ENCODE results near the gene ADGRD1. TPM values are rescaled to one million over a fixed set of nuclear protein-coding genes. Genes with fewer than 3 reads are reported as not detected.
A peak's percentile ranks its signal among the peaks of the same experiment; 100 is the strongest.

Gene ADGRD1
- total and polyA plus RNA-seq, 7 donors = 0.46 to 22.5 (median 7.2) TPM

DNA sequence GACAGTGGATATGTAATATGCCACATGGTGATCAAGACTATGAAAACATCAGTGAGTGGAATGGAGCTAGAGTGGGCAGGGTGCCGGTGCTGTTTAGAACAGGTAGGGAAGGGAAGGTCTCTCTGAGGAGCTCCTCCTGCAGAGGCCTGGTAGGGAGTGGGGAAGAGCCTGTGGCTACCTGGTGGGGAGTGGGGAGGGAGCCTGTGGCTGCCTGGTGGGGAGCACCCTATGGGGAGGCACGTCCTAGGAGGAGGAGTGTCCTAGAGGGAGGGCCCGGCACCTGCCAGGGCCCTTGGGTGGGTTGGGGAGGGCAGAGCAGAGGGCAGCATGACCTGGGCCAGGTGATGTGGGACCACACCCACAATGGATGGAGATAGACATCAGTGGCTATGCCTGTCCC, 122.6 kb downstream of the ADGRD1 start:
- Histone ChIP-seq H3K27ac (no peak overlapping the region), H3K4me1 (no peaks in the 10 kb centered on the region), H3K27me3 (no peaks in the 10 kb centered on the region), H3K9me3 (no peaks in the 10 kb centered on the region), H3K4me3 (no peak overlapping the region), H3K36me3 (no peaks in the 10 kb centered on the region)
- no peak for DNase-seq
- TF ChIP-seq, protein P1, sequence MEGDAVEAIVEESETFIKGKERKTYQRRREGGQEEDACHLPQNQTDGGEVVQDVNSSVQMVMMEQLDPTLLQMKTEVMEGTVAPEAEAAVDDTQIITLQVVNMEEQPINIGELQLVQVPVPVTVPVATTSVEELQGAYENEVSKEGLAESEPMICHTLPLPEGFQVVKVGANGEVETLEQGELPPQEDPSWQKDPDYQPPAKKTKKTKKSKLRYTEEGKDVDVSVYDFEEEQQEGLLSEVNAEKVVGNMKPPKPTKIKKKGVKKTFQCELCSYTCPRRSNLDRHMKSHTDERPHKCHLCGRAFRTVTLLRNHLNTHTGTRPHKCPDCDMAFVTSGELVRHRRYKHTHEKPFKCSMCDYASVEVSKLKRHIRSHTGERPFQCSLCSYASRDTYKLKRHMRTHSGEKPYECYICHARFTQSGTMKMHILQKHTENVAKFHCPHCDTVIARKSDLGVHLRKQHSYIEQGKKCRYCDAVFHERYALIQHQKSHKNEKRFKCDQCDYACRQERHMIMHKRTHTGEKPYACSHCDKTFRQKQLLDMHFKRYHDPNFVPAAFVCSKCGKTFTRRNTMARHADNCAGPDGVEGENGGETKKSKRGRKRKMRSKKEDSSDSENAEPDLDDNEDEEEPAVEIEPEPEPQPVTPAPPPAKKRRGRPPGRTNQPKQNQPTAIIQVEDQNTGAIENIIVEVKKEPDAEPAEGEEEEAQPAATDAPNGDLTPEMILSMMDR (IDR thresholded peaks at IDR 0.05) = no peak
- TF ChIP-seq EP300 (IDR thresholded peaks at IDR 0.05) (no peak), POLR2AphosphoS5 (IDR thresholded peaks at IDR 0.05) (no peak), POLR2A (IDR thresholded peaks at IDR 0.05) (no peak)
- 62 to 86% methylated on average over 3 of the region's 3 CpGs for WGBS, 2 donors
- intact Hi-C loops (cut with DNase I) = no loop called here

DNA sequence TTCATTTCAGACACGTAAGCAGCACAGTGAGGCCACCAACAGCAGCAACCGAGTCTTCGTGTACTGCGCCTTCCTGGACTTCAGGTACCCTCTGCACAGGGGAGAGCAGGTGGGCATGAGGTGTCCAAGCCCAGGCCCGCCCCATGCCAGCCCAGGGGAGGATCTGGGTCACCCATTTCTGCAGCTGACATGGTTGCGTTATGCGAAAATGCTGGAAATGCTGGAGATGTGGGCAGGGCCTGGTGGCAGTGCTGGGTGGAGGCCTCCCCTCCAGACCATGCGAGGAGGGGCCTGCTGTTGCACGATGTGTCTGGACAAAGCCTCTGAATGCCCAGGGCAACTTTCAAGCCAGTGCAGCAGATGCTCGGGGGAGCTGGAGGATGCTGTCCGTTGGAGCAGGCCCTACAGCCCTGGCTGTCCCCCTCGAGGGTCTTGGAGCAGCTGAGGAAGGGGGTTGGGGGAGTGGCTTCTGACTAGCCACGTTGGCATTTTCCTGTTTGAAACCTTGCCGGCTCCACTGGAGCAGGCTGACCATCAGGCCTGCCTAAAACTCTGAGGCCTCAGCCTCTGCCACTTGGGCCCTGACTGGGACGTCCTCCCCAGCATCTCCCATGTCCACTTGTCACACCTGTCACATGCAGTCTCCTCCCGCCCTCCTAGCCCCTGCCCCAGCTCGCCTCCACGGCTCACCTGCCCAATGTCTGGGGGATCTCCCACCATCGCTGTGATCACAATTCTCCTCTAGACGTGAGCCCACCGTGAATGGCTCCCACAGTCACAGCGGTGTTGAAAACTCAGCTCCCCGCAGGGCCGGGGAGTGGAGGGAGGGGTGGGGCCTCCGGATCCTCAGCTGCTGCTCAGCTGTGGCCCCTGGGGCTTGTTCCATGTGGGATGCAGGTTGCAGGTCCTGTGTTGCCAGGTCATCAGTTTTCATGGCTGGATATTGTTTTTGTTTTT, 123.4 kb downstream of the ADGRD1 start:
- DNase-seq = peak; percentile 60
- Histone ChIP-seq H3K4me1 (no peaks in the 10 kb centered on the region), H3K36me3 (no peaks in the 10 kb centered on the region), H3K4me3 (no peak overlapping the region), H3K27ac (no peak overlapping the region), H3K9me3 (no peaks in the 10 kb centered on the region), H3K27me3 (no peaks in the 10 kb centered on the region)
- WGBS, 2 donors = 77 to 85% methylated on average over 25 of the region's 25 CpGs
- intact Hi-C loops (cut with DNase I) = no loop called here
- TF ChIP-seq POLR2A (IDR thresholded peaks at IDR 0.05) (no peak), EP300 (IDR thresholded peaks at IDR 0.05) (no peak), POLR2AphosphoS5 (IDR thresholded peaks at IDR 0.05) (no peak)
- TF ChIP-seq, protein P1 (IDR thresholded peaks at IDR 0.05) = no peak

DNA sequence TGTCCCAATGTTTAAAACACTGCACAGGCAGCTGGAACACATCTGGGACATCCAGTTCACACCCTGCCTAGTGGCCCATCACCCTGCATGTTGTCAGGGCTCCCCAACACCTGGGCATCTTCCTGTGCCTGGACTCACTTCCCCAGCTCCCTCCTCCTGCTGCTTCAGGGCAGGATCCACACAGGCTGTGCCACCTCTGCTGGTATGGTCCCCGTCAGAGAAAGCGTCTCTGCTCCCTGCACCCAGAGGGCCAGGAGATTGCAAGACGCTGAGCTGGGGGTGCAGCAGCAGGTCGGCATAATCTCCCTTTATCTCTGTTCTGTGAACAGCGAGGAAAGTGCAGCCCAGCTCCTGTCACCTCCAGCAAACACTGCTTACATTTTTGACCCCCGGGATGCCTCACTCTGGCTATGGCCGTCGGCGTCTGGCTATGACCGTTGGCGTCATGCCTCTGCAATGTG, 124.3 kb downstream of the ADGRD1 start:
- no peak overlapping the region for H3K4me3 ChIP-seq
- WGBS, 2 donors = 77 to 78% methylated on average over 11 of the region's 11 CpGs
- no peak overlapping the region for H3K27ac ChIP-seq
- intact Hi-C loops (cut with DNase I) = no loop called here
- no peaks in the 10 kb centered on the region for H3K4me1 ChIP-seq
- no peaks in the 10 kb centered on the region for H3K27me3 ChIP-seq
- no peaks in the 10 kb centered on the region for H3K36me3 ChIP-seq
- no peak for DNase-seq
- H3K9me3 ChIP-seq = no peaks in the 10 kb centered on the region
- TF ChIP-seq, protein P1 (IDR thresholded peaks at IDR 0.05) = no peak
- TF ChIP-seq EP300 (IDR thresholded peaks at IDR 0.05) (no peak), POLR2A (IDR thresholded peaks at IDR 0.05) (no peak), POLR2AphosphoS5 (IDR thresholded peaks at IDR 0.05) (no peak)

GRCh38 chr12:131082290-131083194, 128.8 kb downstream of the ADGRD1 start:
- intact Hi-C loops (cut with DNase I) = no loop called here
- peaks cover 0 to 5% (median 0%) of the 10 kb centered on the region in 4 donors for H3K36me3 ChIP-seq
- no peak overlapping the region for H3K4me3 ChIP-seq
- TF ChIP-seq POLR2AphosphoS5 (IDR thresholded peaks at IDR 0.05) = no peak
- TF ChIP-seq, protein P1 (IDR thresholded peaks at IDR 0.05) = no peak
- TF ChIP-seq POLR2A (IDR thresholded peaks at IDR 0.05) = no peak
- TF ChIP-seq EP300 (IDR thresholded peaks at IDR 0.05) = no peak
- H3K9me3 ChIP-seq = no peaks in the 10 kb centered on the region
- no peak for DNase-seq
- 85 to 91% methylated on average over 23 of the region's 23 CpGs for WGBS, 2 donors
- H3K27ac ChIP-seq = no peak overlapping the region
- no peaks in the 10 kb centered on the region for H3K4me1 ChIP-seq
- H3K27me3 ChIP-seq = no peaks in the 10 kb centered on the region
